ENCODE results near the gene ILRUN.
"Not testable (repeated sequence)": the region's sequence is repeated elsewhere in the genome, so short reads cannot be mapped to it uniquely, and the experiment has no call there.

The ILRUN gene

DNA sequence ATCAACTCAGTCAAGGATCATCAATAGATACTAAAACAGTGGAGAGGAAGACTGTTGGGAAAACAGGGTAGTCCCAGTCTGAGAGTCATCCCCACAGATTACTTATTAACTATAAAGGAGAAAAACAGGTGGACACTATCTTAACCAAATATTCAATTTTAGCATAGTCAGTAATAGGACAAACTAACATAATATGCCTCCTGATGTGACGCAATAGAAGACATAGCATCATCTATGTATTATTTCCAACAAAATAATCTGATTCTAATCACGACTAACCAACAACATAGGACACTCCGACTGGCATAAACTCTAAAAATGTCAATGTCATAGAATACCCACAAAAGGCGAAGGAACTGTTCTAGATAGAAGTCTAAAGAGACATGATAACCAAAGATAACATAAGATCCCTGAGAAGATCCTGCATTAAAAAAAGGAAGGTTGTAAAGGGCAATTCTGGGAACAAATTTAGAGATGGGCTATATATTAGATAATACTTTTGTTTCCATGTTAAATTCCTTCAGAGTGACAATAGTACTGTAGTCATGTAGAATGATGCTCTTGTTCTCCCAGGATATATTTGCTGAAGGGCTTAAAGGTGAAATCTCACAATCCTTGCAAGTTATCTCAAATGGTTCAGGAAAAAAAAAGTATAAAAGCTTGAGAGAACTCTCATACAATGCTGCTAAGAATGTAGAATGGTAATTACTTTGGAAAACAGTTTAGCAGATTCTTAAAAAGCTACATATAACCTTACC lies 28.9 kb downstream of the ILRUN start:
- DNase-seq (ENCODE audit: low read depth in 2 of 2, low spot score in 1 of 2) = no peak

DNA sequence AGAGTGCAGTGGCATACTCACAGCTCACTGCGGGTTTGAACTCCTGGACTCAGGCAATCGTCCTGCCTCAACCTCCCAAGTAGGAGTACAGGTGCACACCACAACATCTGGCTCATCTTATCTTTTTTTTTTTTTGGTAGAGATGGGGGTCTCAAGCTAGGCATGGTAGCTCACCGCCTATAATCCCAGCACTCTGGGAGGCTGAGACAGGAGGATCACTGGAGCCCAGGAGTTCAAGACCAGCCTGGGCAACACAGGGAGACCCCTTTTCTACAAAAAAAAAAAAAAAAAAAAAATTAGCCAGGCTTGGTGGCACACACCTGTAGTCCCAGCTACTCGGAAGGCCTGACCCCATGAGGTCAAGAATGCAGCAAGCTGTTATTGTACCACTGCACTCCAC lies 31.5 kb downstream of the ILRUN start:
- no peak for DNase-seq (ENCODE audit: low read depth in 2 of 2, low spot score in 1 of 2)

GRCh38 chr6:34664256-34664971 lies 32.2 kb downstream of the ILRUN start:
- DNase-seq (ENCODE audit: low read depth in 2 of 2, low spot score in 1 of 2) = no peak

DNA sequence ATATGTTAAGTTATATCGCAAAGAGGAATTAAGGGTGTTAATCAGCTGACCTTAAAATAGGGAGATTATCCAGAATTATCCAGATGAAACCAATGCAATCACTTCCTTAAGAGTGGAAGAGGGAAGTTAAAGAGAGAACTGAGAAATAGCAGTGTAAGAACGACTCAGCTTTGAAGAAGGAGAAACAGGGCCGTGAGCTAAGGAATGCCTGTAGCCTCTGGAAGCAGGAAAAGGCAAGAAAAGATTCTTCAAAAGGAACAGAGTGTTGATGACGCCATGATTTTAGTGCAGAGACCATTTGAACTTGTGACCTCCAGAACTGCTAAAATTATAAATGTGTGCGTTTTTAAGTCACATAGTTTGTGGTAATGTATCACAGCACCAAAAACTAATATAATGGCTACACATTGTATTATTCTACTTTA lies 32.7 kb downstream of the ILRUN start:
- no peak for DNase-seq (ENCODE audit: low read depth in 2 of 2, low spot score in 1 of 2)

DNA sequence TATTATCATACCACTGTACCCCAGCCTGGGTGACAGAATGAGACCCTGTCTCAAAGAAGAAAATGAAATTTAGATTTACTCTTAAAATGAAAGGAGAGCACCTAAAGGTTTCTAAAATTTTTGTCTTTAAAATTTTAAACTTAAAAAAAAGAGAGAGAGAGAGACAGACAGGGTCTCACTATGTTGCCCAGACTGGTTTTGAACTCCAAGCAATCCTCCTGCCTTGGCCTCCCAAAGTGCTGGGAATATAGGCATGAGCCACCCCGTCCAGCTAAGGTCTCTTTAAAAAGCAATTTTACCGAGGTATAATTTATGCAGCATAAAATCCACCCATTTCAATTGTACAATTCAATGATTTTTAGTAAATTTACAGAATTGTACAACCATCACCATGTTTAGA lies 33.2 kb downstream of the ILRUN start:
- DNase-seq (ENCODE audit: low read depth in 2 of 2, low spot score in 1 of 2) = no peak

- DNase-seq (ENCODE audit: low read depth in 2 of 2, low spot score in 1 of 2) = no peak
These were observed 35.2 kb downstream of the ILRUN start for GRCh38 chr6:34661357-34661756.

DNA sequence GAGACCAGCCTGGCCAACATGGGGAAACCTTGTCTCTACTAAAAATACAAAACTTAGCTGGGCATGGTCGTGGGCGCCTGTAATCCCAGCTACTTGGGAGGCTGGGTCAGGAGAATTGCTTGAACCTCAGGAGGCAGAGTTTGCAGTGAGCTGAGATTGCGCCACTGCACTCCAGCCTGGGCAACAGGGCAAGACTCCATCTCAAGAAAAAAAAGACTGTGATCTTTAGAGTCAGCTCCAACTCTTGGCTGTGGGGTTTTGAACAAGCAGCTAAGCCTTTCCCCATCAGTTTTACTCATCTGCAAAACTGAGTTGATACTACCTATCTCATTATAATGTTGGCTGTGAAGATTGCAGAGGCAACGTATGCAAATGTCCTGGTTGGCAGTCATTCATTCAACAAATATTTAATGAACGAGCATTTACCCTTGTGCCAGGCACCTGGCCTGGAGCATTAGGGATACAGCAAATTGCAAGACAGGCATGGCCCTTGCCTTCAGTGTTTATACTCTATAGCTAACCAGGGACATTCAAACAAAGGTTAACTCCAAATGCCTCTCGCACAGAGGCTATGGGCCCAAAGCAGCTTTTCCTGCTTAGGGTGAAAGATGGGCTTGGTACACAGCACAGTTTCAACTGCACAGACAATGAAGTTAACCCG lies 37.8 kb downstream of the ILRUN start:
- DNase-seq (ENCODE audit: low read depth in 2 of 2, low spot score in 1 of 2) = no peak

GRCh38 chr6:34657979-34658480 lies 38.5 kb downstream of the ILRUN start:
- not testable (repeated sequence) for DNase-seq (ENCODE audit: low read depth in 2 of 2, low spot score in 1 of 2)

- no peak for DNase-seq (ENCODE audit: low read depth in 2 of 2, low spot score in 1 of 2)
These were observed 39.1 kb downstream of the ILRUN start for GRCh38 chr6:34657307-34657978.

DNA sequence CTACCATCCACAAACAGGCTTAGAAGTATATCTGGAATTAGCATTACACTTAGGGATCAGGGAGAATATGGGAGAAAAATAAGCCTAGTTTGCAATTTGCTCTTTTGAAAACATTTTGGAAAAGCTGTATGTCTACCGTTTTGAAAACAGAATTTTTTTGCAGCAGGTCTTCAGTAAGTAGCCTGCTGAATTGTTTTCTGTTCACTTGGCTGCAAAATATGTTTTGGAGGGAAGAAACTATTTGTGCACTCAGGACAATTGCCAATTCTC lies 39.6 kb downstream of the ILRUN start:
- no peak for DNase-seq (ENCODE audit: low read depth in 2 of 2, low spot score in 1 of 2)

DNA sequence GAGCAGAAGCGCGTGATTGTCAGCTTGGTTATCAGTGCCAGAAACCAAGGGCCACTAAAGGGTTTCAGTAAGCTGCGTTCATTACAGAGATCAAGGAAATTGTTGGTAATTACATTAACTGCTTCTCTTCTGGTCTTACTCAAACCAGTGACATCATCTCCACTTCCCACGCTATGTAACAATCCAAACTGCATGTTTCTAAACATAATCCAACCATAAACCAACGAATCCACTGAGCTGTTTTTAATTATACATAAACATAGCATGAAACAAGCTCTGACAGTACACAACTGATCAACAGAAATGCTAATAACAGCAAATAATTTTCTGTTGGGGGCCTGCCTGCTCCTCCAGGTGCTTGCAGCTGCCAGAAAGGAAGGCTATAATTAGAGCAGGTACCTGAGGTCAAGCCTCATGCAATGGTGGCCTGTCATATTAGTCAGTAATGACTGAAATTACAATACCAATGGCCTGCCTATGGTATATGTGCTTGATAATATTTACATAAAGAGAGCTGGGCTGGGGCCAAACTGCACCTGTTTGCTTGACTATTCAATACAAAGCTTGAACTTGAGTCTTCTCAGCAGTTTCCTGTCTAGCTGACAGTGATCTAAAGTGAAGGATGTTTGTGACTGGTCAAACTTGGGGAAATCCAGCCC lies 40.1 kb downstream of the ILRUN start:
- DNase-seq (ENCODE audit: low read depth in 2 of 2, low spot score in 1 of 2) = no peak

DNA sequence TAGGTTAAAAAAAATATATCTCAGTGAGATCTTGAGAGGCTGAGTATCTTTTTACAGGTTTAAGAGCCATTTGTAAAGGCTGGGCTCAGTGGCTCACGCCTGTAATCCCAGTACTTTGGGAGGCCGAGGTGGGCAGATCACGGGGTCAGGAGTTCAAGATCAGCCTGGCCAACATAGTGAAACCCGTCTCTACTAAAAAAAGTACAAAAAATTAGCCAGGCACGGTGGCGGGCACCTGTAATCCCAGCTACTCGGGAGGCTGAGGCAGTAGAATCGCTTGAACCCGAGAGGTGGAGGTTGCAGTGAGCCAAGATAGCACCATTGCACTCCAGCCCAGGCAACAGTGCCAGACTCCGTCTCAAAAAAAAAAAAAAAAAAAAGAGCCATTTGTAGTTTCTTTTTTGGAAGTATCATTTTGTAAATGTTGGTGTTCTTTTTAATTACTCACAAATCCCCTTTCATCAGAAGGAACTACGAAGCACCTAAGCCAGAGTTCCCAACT lies 40.6 kb downstream of the ILRUN start:
- not testable (repeated sequence) for DNase-seq (ENCODE audit: low read depth in 2 of 2, low spot score in 1 of 2)

GRCh38 chr6:34654061-34654710 lies 42.4 kb downstream of the ILRUN start:
- no peak for DNase-seq (ENCODE audit: low read depth in 2 of 2, low spot score in 1 of 2)

GRCh38 chr6:34652263-34652662 lies 44.3 kb downstream of the ILRUN start:
- no peak for DNase-seq (ENCODE audit: low read depth in 2 of 2, low spot score in 1 of 2)

DNA sequence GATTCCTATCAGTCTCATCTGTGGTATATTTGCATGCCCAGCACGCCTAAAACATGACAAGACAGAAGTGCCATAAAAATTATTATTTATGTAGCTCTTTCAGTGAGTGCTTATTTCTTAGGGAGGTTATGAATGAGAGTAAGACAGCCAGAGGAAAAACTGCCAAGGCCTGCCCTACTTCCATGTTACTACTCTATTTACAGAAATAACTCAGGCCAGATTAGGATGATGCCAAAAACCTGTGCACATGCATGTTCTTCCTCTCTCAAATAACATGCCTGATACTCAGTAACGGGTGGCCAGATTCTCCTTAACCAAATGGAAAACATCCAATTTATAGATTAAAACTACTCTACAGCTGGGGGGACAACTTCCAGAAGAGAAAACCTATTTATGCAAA lies 45.7 kb downstream of the ILRUN start:
- DNase-seq (ENCODE audit: low read depth in 2 of 2, low spot score in 1 of 2) = no peak

GRCh38 chr6:34650232-34650631 lies 46.3 kb downstream of the ILRUN start:
- DNase-seq (ENCODE audit: low read depth in 2 of 2, low spot score in 1 of 2) = not testable (repeated sequence)

DNA sequence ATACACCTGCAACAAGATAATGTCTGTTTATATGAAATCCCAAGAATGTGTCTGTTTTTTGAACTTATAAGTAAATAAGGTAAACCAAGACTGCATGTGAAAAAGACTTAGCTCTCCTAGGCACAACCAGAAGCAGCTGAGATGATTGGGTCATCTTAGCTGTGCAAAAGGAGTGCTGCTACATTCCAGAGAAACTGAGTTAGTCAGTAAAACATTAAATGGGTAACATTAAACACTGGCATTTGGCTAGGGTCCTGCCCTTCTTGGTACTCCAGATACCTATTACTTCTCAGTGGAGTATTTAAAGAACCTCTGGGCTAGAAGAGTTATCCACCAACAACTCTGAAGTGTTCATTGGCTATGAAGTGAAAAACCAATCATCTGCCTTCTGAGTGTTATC lies 47.8 kb downstream of the ILRUN start:
- DNase-seq (ENCODE audit: low read depth in 2 of 2, low spot score in 1 of 2) = no peak
